ENCODE results near the gene BNC1. TPM values are rescaled to one million over a fixed set of nuclear protein-coding genes. Genes with fewer than 3 reads are reported as not detected.
"Not testable (repeated sequence)": the region's sequence is repeated elsewhere in the genome, so short reads cannot be mapped to it uniquely, and the experiment has no call there.

BNC1 gene
- total and polyA plus RNA-seq, 2 donors (not counting 1 experiment from before 2014, with no cell fraction given), result not detected

DNA sequence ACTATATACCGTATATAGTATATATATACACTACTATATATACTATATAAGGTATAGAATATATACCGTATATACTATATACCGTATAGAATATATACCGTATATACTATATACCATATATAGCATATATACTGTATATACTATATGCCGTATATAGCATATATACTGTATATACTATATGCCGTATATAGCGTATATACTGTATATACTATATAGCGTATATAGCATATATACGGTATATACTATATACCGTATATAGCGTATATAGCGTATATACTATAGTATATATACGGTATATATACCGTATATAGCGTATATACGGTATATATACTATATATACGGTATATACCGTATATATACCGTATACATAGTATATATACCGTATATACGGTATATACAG lies 54.2 kb downstream of the BNC1 start:
- no peak overlapping the region for H3K27ac ChIP-seq (ENCODE audit: low read length in 2 of 2)
- no peaks in the 10 kb centered on the region for H4K20me1 ChIP-seq (ENCODE audit: control insufficient read depth, insufficient read depth, low read length, poor library complexity, severe bottlenecking)
- TF ChIP-seq, protein P1, sequence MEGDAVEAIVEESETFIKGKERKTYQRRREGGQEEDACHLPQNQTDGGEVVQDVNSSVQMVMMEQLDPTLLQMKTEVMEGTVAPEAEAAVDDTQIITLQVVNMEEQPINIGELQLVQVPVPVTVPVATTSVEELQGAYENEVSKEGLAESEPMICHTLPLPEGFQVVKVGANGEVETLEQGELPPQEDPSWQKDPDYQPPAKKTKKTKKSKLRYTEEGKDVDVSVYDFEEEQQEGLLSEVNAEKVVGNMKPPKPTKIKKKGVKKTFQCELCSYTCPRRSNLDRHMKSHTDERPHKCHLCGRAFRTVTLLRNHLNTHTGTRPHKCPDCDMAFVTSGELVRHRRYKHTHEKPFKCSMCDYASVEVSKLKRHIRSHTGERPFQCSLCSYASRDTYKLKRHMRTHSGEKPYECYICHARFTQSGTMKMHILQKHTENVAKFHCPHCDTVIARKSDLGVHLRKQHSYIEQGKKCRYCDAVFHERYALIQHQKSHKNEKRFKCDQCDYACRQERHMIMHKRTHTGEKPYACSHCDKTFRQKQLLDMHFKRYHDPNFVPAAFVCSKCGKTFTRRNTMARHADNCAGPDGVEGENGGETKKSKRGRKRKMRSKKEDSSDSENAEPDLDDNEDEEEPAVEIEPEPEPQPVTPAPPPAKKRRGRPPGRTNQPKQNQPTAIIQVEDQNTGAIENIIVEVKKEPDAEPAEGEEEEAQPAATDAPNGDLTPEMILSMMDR (IDR thresholded peaks at IDR 0.05), result no peak
- DNase-seq (no peak), ATAC-seq (ENCODE audit: low read depth) (no peak)
- Mint-ChIP-seq H3K9me3 (ENCODE audit: insufficient read depth) (no peaks in the 10 kb centered on the region), H3K4me1 (no peaks in the 10 kb centered on the region), H3K4me3 (no peak overlapping the region), H3K27ac (no peak overlapping the region), H3K27me3 (peaks cover 10% of the 10 kb centered on the region)
- no peaks in the 10 kb centered on the region for H3K9me3 ChIP-seq (ENCODE audit: control extremely low read depth in 1 of 3, control insufficient read depth in 2 of 3, insufficient read depth in 1 of 3, low read length in 2 of 3)
- no peak overlapping the region for H3K4me3 ChIP-seq (ENCODE audit: control extremely low read depth in 1 of 5, extremely low read depth in 1 of 5, insufficient read depth in 1 of 5, low read depth in 2 of 5, low read length in 4 of 5)
- no peak overlapping the region for H3K4me2 ChIP-seq (replicated peaks; ENCODE audit: low read depth, low read length, poor library complexity, severe bottlenecking)
- POLR2A ChIA-PET, result no interaction called here
- no peaks in the 10 kb centered on the region for H3K79me2 ChIP-seq (ENCODE audit: control insufficient read depth, insufficient read depth, low read length)
- H3K4me1 ChIP-seq (ENCODE audit: control insufficient read depth in 2 of 2, insufficient read depth in 2 of 2, low read length in 2 of 2), result no peaks in the 10 kb centered on the region
- CTCF ChIA-PET, result no interaction called here
- H3K36me3 ChIP-seq (replicated peaks in 1 of 2; ENCODE audit: control extremely low read depth in 1 of 2, control insufficient read depth in 1 of 2, extremely low read depth in 1 of 2, insufficient read depth in 2 of 2, low read length in 1 of 2), result no peaks in the 10 kb centered on the region
- no peak overlapping the region for H2AFZ ChIP-seq (ENCODE audit: insufficient read depth, low read depth, low read length, poor library complexity, severe bottlenecking)
- no CpG with 5 or more reads among the region's 21 CpGs for WGBS (ENCODE audit: insufficient coverage)
- intact Hi-C loops (cut with micrococcal nuclease), result no loop called here
- H3K27me3 ChIP-seq (replicated peaks in 1 of 4; ENCODE audit: control extremely low read depth in 1 of 4, control insufficient read depth in 3 of 4, insufficient read depth in 4 of 4, low read length in 3 of 4), result peaks cover 0 to 6% (median 2%) of the 10 kb centered on the region in 4 experiments
- H3K9ac ChIP-seq (ENCODE audit: low read length), result no peak overlapping the region

GRCh38 chr15:83225449-83225848 lies 59.0 kb downstream of the BNC1 start:
- H3K4me3 Mint-ChIP-seq, result no peak overlapping the region
- Histone ChIP-seq H2AFZ (ENCODE audit: insufficient read depth, low read depth, low read length, poor library complexity, severe bottlenecking) (no peak overlapping the region), H3K4me1 (ENCODE audit: control insufficient read depth in 2 of 2, insufficient read depth in 2 of 2, low read length in 2 of 2) (no peaks in the 10 kb centered on the region)

DNA sequence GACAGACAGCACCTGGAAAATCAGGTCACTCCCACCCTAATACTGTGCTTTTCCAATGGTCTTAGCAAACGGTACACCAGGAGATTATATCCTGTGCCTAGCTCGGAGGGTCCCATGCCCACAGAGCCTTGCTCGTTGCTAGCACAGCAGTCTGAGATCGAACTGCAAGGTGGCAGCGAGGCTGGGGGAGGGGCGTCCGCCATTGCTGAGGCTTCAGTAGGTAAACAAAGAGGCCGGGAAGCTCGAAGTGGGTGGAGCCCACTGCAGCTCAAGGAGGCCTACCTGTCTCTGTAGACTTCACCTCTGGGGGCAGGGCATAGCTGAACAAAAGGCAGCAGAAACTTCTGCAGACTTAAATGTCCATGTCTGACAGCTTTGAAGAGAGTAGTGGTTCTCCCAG lies 62.7 kb downstream of the BNC1 start:
- H3K27ac Mint-ChIP-seq; ATAC-seq (ENCODE audit: low read depth); H2AFZ ChIP-seq (ENCODE audit: insufficient read depth, low read depth, low read length, poor library complexity, severe bottlenecking); H4K20me1 ChIP-seq (ENCODE audit: control insufficient read depth, insufficient read depth, low read length, poor library complexity, severe bottlenecking); CTCF ChIA-PET; H3K79me2 ChIP-seq (ENCODE audit: control insufficient read depth, insufficient read depth, low read length); intact Hi-C loops (cut with micrococcal nuclease); H3K9ac ChIP-seq (ENCODE audit: low read length); H3K4me1 Mint-ChIP-seq; H3K36me3 ChIP-seq (replicated peaks in 1 of 2; ENCODE audit: control extremely low read depth in 1 of 2, control insufficient read depth in 1 of 2, extremely low read depth in 1 of 2, insufficient read depth in 2 of 2, low read length in 1 of 2); H3K4me1 ChIP-seq (ENCODE audit: control insufficient read depth in 2 of 2, insufficient read depth in 2 of 2, low read length in 2 of 2); H3K4me2 ChIP-seq (replicated peaks; ENCODE audit: low read depth, low read length, poor library complexity, severe bottlenecking); H3K4me3 Mint-ChIP-seq; DNase-seq; POLR2A ChIA-PET; H3K9me3 ChIP-seq (ENCODE audit: control extremely low read depth in 1 of 3, control insufficient read depth in 2 of 3, insufficient read depth in 1 of 3, low read length in 2 of 3); H3K9me3 Mint-ChIP-seq (ENCODE audit: insufficient read depth); H3K4me3 ChIP-seq (ENCODE audit: control extremely low read depth in 1 of 5, extremely low read depth in 1 of 5, insufficient read depth in 1 of 5, low read depth in 2 of 5, low read length in 4 of 5); H3K27ac ChIP-seq (ENCODE audit: low read length in 2 of 2); H3K27me3 ChIP-seq (replicated peaks in 1 of 4; ENCODE audit: control extremely low read depth in 1 of 4, control insufficient read depth in 3 of 4, insufficient read depth in 4 of 4, low read length in 3 of 4): not testable (repeated sequence)
- H3K27me3 Mint-ChIP-seq, result peaks cover 47% of the 10 kb centered on the region
- WGBS (ENCODE audit: insufficient coverage), result 99% methylated on average over 9 of the region's 9 CpGs

More at GRCh38 chr15:83225449-83225848, 59.0 kb downstream of the BNC1 start:
- no peaks in the 10 kb centered on the region for H3K36me3 ChIP-seq (replicated peaks in 1 of 2; ENCODE audit: control extremely low read depth in 1 of 2, control insufficient read depth in 1 of 2, extremely low read depth in 1 of 2, insufficient read depth in 2 of 2, low read length in 1 of 2)
- intact Hi-C loops (cut with micrococcal nuclease), result no loop called here
- ChIA-PET POLR2A (no interaction called here), CTCF (no interaction called here)
- Mint-ChIP-seq H3K27me3 (peaks cover 33% of the 10 kb centered on the region), H3K27ac (no peak overlapping the region), H3K4me1 (no peaks in the 10 kb centered on the region), H3K9me3 (ENCODE audit: insufficient read depth) (no peaks in the 10 kb centered on the region)
- TF ChIP-seq, protein P1 (IDR thresholded peaks at IDR 0.05), result no peak
- TF ChIP-seq EZH2 (IDR thresholded peaks at IDR 0.05; ENCODE audit: borderline replicate concordance, insufficient read depth, low read depth, low read length, poor library complexity, severe bottlenecking), result no peak
- H3K27ac ChIP-seq (ENCODE audit: low read length in 2 of 2), result no peak overlapping the region
- no peak for DNase-seq
- ATAC-seq (ENCODE audit: low read depth), result no peak
- no peaks in the 10 kb centered on the region for H4K20me1 ChIP-seq (ENCODE audit: control insufficient read depth, insufficient read depth, low read length, poor library complexity, severe bottlenecking)
- no peaks in the 10 kb centered on the region for H3K9me3 ChIP-seq (ENCODE audit: control extremely low read depth in 1 of 3, control insufficient read depth in 2 of 3, insufficient read depth in 1 of 3, low read length in 2 of 3)
- no peaks in the 10 kb centered on the region for H3K27me3 ChIP-seq (replicated peaks in 1 of 4; ENCODE audit: control extremely low read depth in 1 of 4, control insufficient read depth in 3 of 4, insufficient read depth in 4 of 4, low read length in 3 of 4)
- H3K9ac ChIP-seq (ENCODE audit: low read length), result no peak overlapping the region
- H3K4me3 ChIP-seq (ENCODE audit: control extremely low read depth in 1 of 5, extremely low read depth in 1 of 5, insufficient read depth in 1 of 5, low read depth in 2 of 5, low read length in 4 of 5), result no peak overlapping the region
- no peak overlapping the region for H3K4me2 ChIP-seq (replicated peaks; ENCODE audit: low read depth, low read length, poor library complexity, severe bottlenecking)
- no peaks in the 10 kb centered on the region for H3K79me2 ChIP-seq (ENCODE audit: control insufficient read depth, insufficient read depth, low read length)
- 74% methylated on average over 4 of the region's 9 CpGs for WGBS (ENCODE audit: insufficient coverage)
